A673 (cell line): ENCODE results near the gene ROR1.

Source experiments
- CTCF ChIP-seq: fragments of 300-800, 200-600 bp; sonication (generic); conservative IDR thresholded peaks from 2 replicates; pipeline ENCODE4 v1.5.1; 2017; ENCODE audit warnings: low read depth, mild to moderate bottlenecking, antibody characterized with exemption, low read length, moderate library complexity, mixed read lengths
- EZH2 ChIP-seq: fragments of 200-600 bp; sonication (generic); IDR thresholded peaks from 2 replicates; pipeline ENCODE4 v1.6.1; 2017; ENCODE audit warnings: borderline replicate concordance, low read depth, mild to moderate bottlenecking, mixed read lengths, antibody characterized with exemption, low read length; ENCODE audit not compliant: poor library complexity, severe bottlenecking

- TF ChIP-seq CTCF (no peak), EZH2 (no peak)
These were observed 353.5 kb downstream of the ROR1 start for GRCh38 chr1:64127297-64127696.
